Measurements from ENCODE around the gene BMI1. TPM values are rescaled to one million over a fixed set of nuclear protein-coding genes. Genes with fewer than 3 reads are reported as not detected.

The BMI1 gene
- total and polyA plus RNA-seq, 2 donors (not counting 1 experiment from before 2014, with no cell fraction given): 18.0 to 83.8 TPM

DNA sequence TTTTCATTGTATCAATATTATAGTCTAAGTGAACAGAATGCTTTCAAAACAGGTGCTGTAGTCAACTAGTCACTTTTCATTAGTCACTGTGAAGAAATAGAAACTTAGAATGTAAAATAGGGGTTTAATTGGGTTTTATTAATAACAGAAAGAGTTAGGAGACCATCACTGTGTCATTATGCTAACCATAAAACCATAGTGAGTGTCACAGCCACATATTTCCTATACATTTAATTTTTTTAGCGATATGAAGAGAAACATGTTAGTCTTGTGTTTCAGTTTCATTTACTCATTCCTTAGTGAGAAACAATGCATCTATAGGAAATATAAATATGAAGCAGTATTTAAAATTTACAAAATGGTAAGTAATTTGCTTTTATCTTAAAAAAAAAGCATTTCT, 46.6 kb downstream of the BMI1 start:
- CTCF ChIA-PET: no interaction called here
- no peak for TF ChIP-seq EZH2 (IDR thresholded peaks at IDR 0.05; ENCODE audit: borderline replicate concordance, insufficient read depth, low read depth, low read length, poor library complexity, severe bottlenecking)
- TF ChIP-seq, protein P1, sequence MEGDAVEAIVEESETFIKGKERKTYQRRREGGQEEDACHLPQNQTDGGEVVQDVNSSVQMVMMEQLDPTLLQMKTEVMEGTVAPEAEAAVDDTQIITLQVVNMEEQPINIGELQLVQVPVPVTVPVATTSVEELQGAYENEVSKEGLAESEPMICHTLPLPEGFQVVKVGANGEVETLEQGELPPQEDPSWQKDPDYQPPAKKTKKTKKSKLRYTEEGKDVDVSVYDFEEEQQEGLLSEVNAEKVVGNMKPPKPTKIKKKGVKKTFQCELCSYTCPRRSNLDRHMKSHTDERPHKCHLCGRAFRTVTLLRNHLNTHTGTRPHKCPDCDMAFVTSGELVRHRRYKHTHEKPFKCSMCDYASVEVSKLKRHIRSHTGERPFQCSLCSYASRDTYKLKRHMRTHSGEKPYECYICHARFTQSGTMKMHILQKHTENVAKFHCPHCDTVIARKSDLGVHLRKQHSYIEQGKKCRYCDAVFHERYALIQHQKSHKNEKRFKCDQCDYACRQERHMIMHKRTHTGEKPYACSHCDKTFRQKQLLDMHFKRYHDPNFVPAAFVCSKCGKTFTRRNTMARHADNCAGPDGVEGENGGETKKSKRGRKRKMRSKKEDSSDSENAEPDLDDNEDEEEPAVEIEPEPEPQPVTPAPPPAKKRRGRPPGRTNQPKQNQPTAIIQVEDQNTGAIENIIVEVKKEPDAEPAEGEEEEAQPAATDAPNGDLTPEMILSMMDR (IDR thresholded peaks at IDR 0.05): no peak
- H3K9me3 ChIP-seq (ENCODE audit: control extremely low read depth in 1 of 3, control insufficient read depth in 2 of 3, insufficient read depth in 1 of 3, low read length in 2 of 3): no peaks in the 10 kb centered on the region
- ATAC-seq (ENCODE audit: low read depth) (no peak), DNase-seq (no peak)
- H3K79me2 ChIP-seq (ENCODE audit: control insufficient read depth, insufficient read depth, low read length): no peaks in the 10 kb centered on the region
- no peaks in the 10 kb centered on the region for H3K27me3 ChIP-seq (replicated peaks in 1 of 4; ENCODE audit: control extremely low read depth in 1 of 4, control insufficient read depth in 3 of 4, insufficient read depth in 4 of 4, low read length in 3 of 4)
- H3K4me3 ChIP-seq (ENCODE audit: control extremely low read depth in 1 of 5, extremely low read depth in 1 of 5, insufficient read depth in 1 of 5, low read depth in 2 of 5, low read length in 4 of 5): no peak overlapping the region
- H2AFZ ChIP-seq (ENCODE audit: insufficient read depth, low read depth, low read length, poor library complexity, severe bottlenecking): peak overlapping the region; percentile 21
- Mint-ChIP-seq H3K4me3 (no peak overlapping the region), H3K27ac (no peak overlapping the region), H3K4me1 (peaks cover 17% of the 10 kb centered on the region), H3K27me3 (no peaks in the 10 kb centered on the region), H3K9me3 (ENCODE audit: insufficient read depth) (no peaks in the 10 kb centered on the region)
- no peaks in the 10 kb centered on the region for H3K36me3 ChIP-seq (replicated peaks in 1 of 2; ENCODE audit: control extremely low read depth in 1 of 2, control insufficient read depth in 1 of 2, extremely low read depth in 1 of 2, insufficient read depth in 2 of 2, low read length in 1 of 2)
- POLR2A ChIA-PET: no interaction called here
- no peak overlapping the region for H3K27ac ChIP-seq (ENCODE audit: low read length in 2 of 2)
- H3K4me1 ChIP-seq (ENCODE audit: control insufficient read depth in 2 of 2, insufficient read depth in 2 of 2, low read length in 2 of 2): peaks cover 7 to 8% of the 10 kb centered on the region in 2 donors
- intact Hi-C loops (cut with micrococcal nuclease): loop anchor here (5.0 kb wide), 1 partner anchor 50 kb away; no protein-coding TSS in a partner anchor
- WGBS (ENCODE audit: insufficient coverage): no CpG with 5 or more reads among the region's 1 CpG
- peak overlapping the region; percentile 26 for H3K4me2 ChIP-seq (replicated peaks; ENCODE audit: low read depth, low read length, poor library complexity, severe bottlenecking)
- no peaks in the 10 kb centered on the region for H4K20me1 ChIP-seq (ENCODE audit: control insufficient read depth, insufficient read depth, low read length, poor library complexity, severe bottlenecking)
- H3K9ac ChIP-seq (ENCODE audit: low read length): no peak overlapping the region

DNA sequence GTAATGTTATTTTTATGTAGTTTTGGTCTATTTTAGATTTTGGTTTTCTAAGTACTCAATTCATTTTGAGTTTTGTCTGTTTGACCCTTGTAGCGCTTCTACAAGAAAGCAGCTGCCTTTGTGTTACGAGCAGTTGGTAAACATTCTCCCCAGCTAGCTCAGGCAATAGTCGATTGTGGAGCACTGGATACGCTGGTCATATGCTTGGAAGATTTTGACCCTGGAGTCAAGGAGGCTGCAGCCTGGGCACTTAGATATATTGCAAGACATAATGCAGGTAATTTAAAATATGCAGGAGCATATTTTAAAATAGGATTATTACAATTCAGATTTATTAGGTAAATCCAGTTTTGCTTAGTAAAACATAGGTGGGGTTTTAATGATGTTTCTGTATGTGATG, 47.5 kb downstream of the BMI1 start:
- H3K4me1 Mint-ChIP-seq: peaks cover 17% of the 10 kb centered on the region
- Histone ChIP-seq H3K9me3 (ENCODE audit: control extremely low read depth in 1 of 3, control insufficient read depth in 2 of 3, insufficient read depth in 1 of 3, low read length in 2 of 3) (no peaks in the 10 kb centered on the region), H4K20me1 (ENCODE audit: control insufficient read depth, insufficient read depth, low read length, poor library complexity, severe bottlenecking) (no peaks in the 10 kb centered on the region), H3K79me2 (ENCODE audit: control insufficient read depth, insufficient read depth, low read length) (no peaks in the 10 kb centered on the region), H3K9ac (ENCODE audit: low read length) (no peak overlapping the region), H3K36me3 (replicated peaks in 1 of 2; ENCODE audit: control extremely low read depth in 1 of 2, control insufficient read depth in 1 of 2, extremely low read depth in 1 of 2, insufficient read depth in 2 of 2, low read length in 1 of 2) (no peaks in the 10 kb centered on the region), H3K4me2 (replicated peaks; ENCODE audit: low read depth, low read length, poor library complexity, severe bottlenecking) (no peak overlapping the region), H3K27me3 (replicated peaks in 1 of 4; ENCODE audit: control extremely low read depth in 1 of 4, control insufficient read depth in 3 of 4, insufficient read depth in 4 of 4, low read length in 3 of 4) (no peaks in the 10 kb centered on the region), H3K4me3 (ENCODE audit: control extremely low read depth in 1 of 5, extremely low read depth in 1 of 5, insufficient read depth in 1 of 5, low read depth in 2 of 5, low read length in 4 of 5) (no peak overlapping the region), H2AFZ (ENCODE audit: insufficient read depth, low read depth, low read length, poor library complexity, severe bottlenecking) (no peak overlapping the region), H3K27ac (ENCODE audit: low read length in 2 of 2) (no peak overlapping the region), H3K4me1 (ENCODE audit: control insufficient read depth in 2 of 2, insufficient read depth in 2 of 2, low read length in 2 of 2) (peaks cover 7 to 8% of the 10 kb centered on the region in 2 donors)
- no peak overlapping the region for H3K27ac Mint-ChIP-seq
- TF ChIP-seq EZH2 (IDR thresholded peaks at IDR 0.05; ENCODE audit: borderline replicate concordance, insufficient read depth, low read depth, low read length, poor library complexity, severe bottlenecking): no peak
- TF ChIP-seq, protein P1 (IDR thresholded peaks at IDR 0.05): no peak
- ChIA-PET CTCF (no interaction called here), POLR2A (no interaction called here)
- intact Hi-C loops (cut with micrococcal nuclease): loop anchor here (5.0 kb wide), 1 partner anchor 49 kb away; no protein-coding TSS in a partner anchor
- DNase-seq (no peak), ATAC-seq (ENCODE audit: low read depth) (no peak)
- H3K4me3 Mint-ChIP-seq: no peak overlapping the region
- no peaks in the 10 kb centered on the region for H3K9me3 Mint-ChIP-seq (ENCODE audit: insufficient read depth)
- WGBS (ENCODE audit: insufficient coverage): 96% methylated on average over 4 of the region's 4 CpGs
- no peaks in the 10 kb centered on the region for H3K27me3 Mint-ChIP-seq

Measured in B cell (primary cell).